ENCODE results near the gene KAZN.

KAZN gene

GRCh38 chr1:15018767-15019166 is 420.3 kb downstream of the KAZN start:
- H3K9me2 ChIP-seq (replicated peaks; ENCODE audit: low read depth, low read length), result no peaks in the 10 kb centered on the region

GRCh38 chr1:15020943-15021745 is 422.7 kb downstream of the KAZN start:
- no peaks in the 10 kb centered on the region for H3K79me2 ChIP-seq (ENCODE audit: insufficient read depth, low read length)
- H2AFZ ChIP-seq (ENCODE audit: low read length), result no peak overlapping the region
- H3K27me3 ChIP-seq (ENCODE audit: insufficient read depth, low read length, poor library complexity, severe bottlenecking), result no peaks in the 10 kb centered on the region
- no peaks in the 10 kb centered on the region for H3F3A ChIP-seq (ENCODE audit: low read depth)
- no peak overlapping the region for H3K9ac ChIP-seq (ENCODE audit: low read depth, low read length, poor library complexity, severe bottlenecking)
- no peaks in the 10 kb centered on the region for H3K9me2 ChIP-seq (replicated peaks; ENCODE audit: low read depth, low read length)
- H3K4me2 ChIP-seq (ENCODE audit: low read depth, low read length, poor library complexity, severe bottlenecking), result no peak overlapping the region
- no peaks in the 10 kb centered on the region for H3K9me3 ChIP-seq (ENCODE audit: insufficient read depth, low read depth, low read length)
- no peak overlapping the region for H3K4me3 ChIP-seq (ENCODE audit: low read length, poor library complexity, severe bottlenecking)
- H3K36me3 ChIP-seq (ENCODE audit: insufficient read depth, low read length), result no peaks in the 10 kb centered on the region
- H3K4me1 ChIP-seq (ENCODE audit: insufficient read depth, low read length, poor library complexity, severe bottlenecking), result no peaks in the 10 kb centered on the region
- no peaks in the 10 kb centered on the region for H4K20me1 ChIP-seq (ENCODE audit: insufficient read depth, low read length, poor library complexity, severe bottlenecking)
- no peak for TF ChIP-seq CTCF (conservative IDR thresholded peaks at IDR 0.05; ENCODE audit: low read length)
- TF ChIP-seq EZH2phosphoT487 (IDR thresholded peaks at IDR 0.05; ENCODE audit: borderline replicate concordance), result no peak

More at GRCh38 chr1:15018767-15019166, 420.3 kb downstream of the KAZN start:
- Histone ChIP-seq H3K27me3 (ENCODE audit: insufficient read depth, low read length, poor library complexity, severe bottlenecking) (no peaks in the 10 kb centered on the region), H3K4me1 (ENCODE audit: insufficient read depth, low read length, poor library complexity, severe bottlenecking) (no peaks in the 10 kb centered on the region), H3F3A (ENCODE audit: low read depth) (no peaks in the 10 kb centered on the region), H3K4me3 (ENCODE audit: low read length, poor library complexity, severe bottlenecking) (no peak overlapping the region), H4K20me1 (ENCODE audit: insufficient read depth, low read length, poor library complexity, severe bottlenecking) (no peaks in the 10 kb centered on the region), H3K9ac (ENCODE audit: low read depth, low read length, poor library complexity, severe bottlenecking) (no peak overlapping the region), H3K4me2 (ENCODE audit: low read depth, low read length, poor library complexity, severe bottlenecking) (no peak overlapping the region), H3K79me2 (ENCODE audit: insufficient read depth, low read length) (no peaks in the 10 kb centered on the region), H3K9me3 (ENCODE audit: insufficient read depth, low read depth, low read length) (no peaks in the 10 kb centered on the region), H3K36me3 (ENCODE audit: insufficient read depth, low read length) (no peaks in the 10 kb centered on the region), H2AFZ (ENCODE audit: low read length) (no peak overlapping the region)
- TF ChIP-seq EZH2phosphoT487 (IDR thresholded peaks at IDR 0.05; ENCODE audit: borderline replicate concordance) (no peak), CTCF (conservative IDR thresholded peaks at IDR 0.05; ENCODE audit: low read length) (no peak)

- H3K79me2 ChIP-seq (ENCODE audit: insufficient read depth, low read length), result no peaks in the 10 kb centered on the region
- no peaks in the 10 kb centered on the region for H3K27me3 ChIP-seq (ENCODE audit: insufficient read depth, low read length, poor library complexity, severe bottlenecking)
- no peak overlapping the region for H2AFZ ChIP-seq (ENCODE audit: low read length)
- no peaks in the 10 kb centered on the region for H3K9me3 ChIP-seq (ENCODE audit: insufficient read depth, low read depth, low read length)
- H3F3A ChIP-seq (ENCODE audit: low read depth), result no peaks in the 10 kb centered on the region
- H3K36me3 ChIP-seq (ENCODE audit: insufficient read depth, low read length), result no peaks in the 10 kb centered on the region
- H3K9me2 ChIP-seq (replicated peaks; ENCODE audit: low read depth, low read length), result no peaks in the 10 kb centered on the region
- H3K4me2 ChIP-seq (ENCODE audit: low read depth, low read length, poor library complexity, severe bottlenecking), result no peak overlapping the region
- no peak for TF ChIP-seq CTCF (conservative IDR thresholded peaks at IDR 0.05; ENCODE audit: low read length)
- no peak for TF ChIP-seq EZH2phosphoT487 (IDR thresholded peaks at IDR 0.05; ENCODE audit: borderline replicate concordance)
- no peaks in the 10 kb centered on the region for H4K20me1 ChIP-seq (ENCODE audit: insufficient read depth, low read length, poor library complexity, severe bottlenecking)
- no peak overlapping the region for H3K9ac ChIP-seq (ENCODE audit: low read depth, low read length, poor library complexity, severe bottlenecking)
- H3K4me1 ChIP-seq (ENCODE audit: insufficient read depth, low read length, poor library complexity, severe bottlenecking), result no peaks in the 10 kb centered on the region
- H3K4me3 ChIP-seq (ENCODE audit: low read length, poor library complexity, severe bottlenecking), result no peak overlapping the region
Observed at GRCh38 chr1:15022048-15022447, 423.6 kb downstream of the KAZN start.
